Right atrium auricular region (tissue), 2 donors: ENCODE measurements around the gene CREG1. TPM values are rescaled to one million over a fixed set of nuclear protein-coding genes. Genes with fewer than 3 reads are reported as not detected.

ENCODE experiments used
- DNase-seq: peaks from one replicate; pipeline ENCODE4 v3.0.0-alpha.2; 2019; ENCODE audit warnings: low spot score
- H3K27ac ChIP-seq, 2 donors: fragments of 200-600 bp; sonication (generic); 1 replicate in 1 of 2; 2 replicates in 1 of 2; pipeline ENCODE4 v1.5.1; 2016 to 2019
- H3K27me3 ChIP-seq, 2 donors: fragments of 200-600 bp; sonication (generic); one replicate each; pipeline versions ENCODE4 v1.5.1 to v1.6.0; 2017 to 2019
- H3K36me3 ChIP-seq: fragments of 200-600 bp; sonication (generic); one replicate; pipeline ENCODE4 v1.5.1; 2016
- H3K4me1 ChIP-seq, 2 donors: fragments of 200-600 bp; sonication (generic); one replicate each; pipeline versions ENCODE4 v1.5.1 to v1.6.0; 2017 to 2019
- H3K4me3 ChIP-seq, 2 donors: fragments of 200-600 bp; sonication (generic); 1 replicate in 1 of 2; 2 replicates in 1 of 2; pipeline ENCODE4 v1.5.1; 2017 to 2019; ENCODE audit warnings: mild to moderate bottlenecking in 1 of 2, moderate library complexity in 1 of 2
- H3K9me3 ChIP-seq, 2 donors: fragments of 200-600 bp; sonication (generic); one replicate each; pipeline ENCODE4 v1.5.1; 2019
- CTCF ChIP-seq, 2 donors: fragments of 200-600 bp; sonication (generic); IDR thresholded peaks; one replicate each; pipeline ENCODE4 v1.5.1; 2019; ENCODE audit warnings: antibody characterized with exemption in 2 of 2
- total RNA-seq, 2 donors: library from RNA; depleted of rRNA; stranded (reverse); fragments of >200 nt; gene quantifications; one replicate each; pipeline ENCODE4 v1.1.0, GENCODE V29; 2016

CREG1 gene
- total RNA-seq, 2 donors from 2014 or later: 127 to 163 TPM

GRCh38 chr1:167500283-167500860 is 53.2 kb downstream of the CREG1 start:
- Histone ChIP-seq H3K36me3 (no peaks in the 10 kb centered on the region), H3K27me3 (no peaks in the 10 kb centered on the region), H3K4me1 (no peaks in the 10 kb centered on the region), H3K27ac (no peak overlapping the region), H3K9me3 (no peaks in the 10 kb centered on the region), H3K4me3 (no peak overlapping the region)
- no peak for TF ChIP-seq CTCF (IDR thresholded peaks at IDR 0.05)
- DNase-seq: no peak

- Histone ChIP-seq H3K27ac (no peak overlapping the region), H3K4me3 (no peak overlapping the region), H3K36me3 (no peaks in the 10 kb centered on the region), H3K4me1 (no peaks in the 10 kb centered on the region), H3K9me3 (no peaks in the 10 kb centered on the region), H3K27me3 (no peaks in the 10 kb centered on the region)
- no peak for DNase-seq
- no peak for TF ChIP-seq CTCF (IDR thresholded peaks at IDR 0.05)
Measured at GRCh38 chr1:167499664-167500101, 53.9 kb downstream of the CREG1 start.

- Histone ChIP-seq H3K27me3 (no peaks in the 10 kb centered on the region), H3K36me3 (no peaks in the 10 kb centered on the region), H3K4me1 (no peaks in the 10 kb centered on the region), H3K27ac (no peak overlapping the region), H3K4me3 (no peak overlapping the region), H3K9me3 (no peaks in the 10 kb centered on the region)
- TF ChIP-seq CTCF (IDR thresholded peaks at IDR 0.05): no peak
- no peak for DNase-seq
Measured at GRCh38 chr1:167499106-167499505, 54.5 kb downstream of the CREG1 start.

- no peak overlapping the region for H3K4me3 ChIP-seq
Measured at GRCh38 chr1:167496797-167497619, 56.6 kb downstream of the CREG1 start.

GRCh38 chr1:167493372-167493771 is 60.2 kb downstream of the CREG1 start:
- Histone ChIP-seq H3K27me3 (no peaks in the 10 kb centered on the region), H3K4me3 (no peak overlapping the region), H3K9me3 (no peaks in the 10 kb centered on the region), H3K36me3 (no peaks in the 10 kb centered on the region), H3K27ac (no peak overlapping the region), H3K4me1 (no peaks in the 10 kb centered on the region)
- DNase-seq: no peak
- no peak for TF ChIP-seq CTCF (IDR thresholded peaks at IDR 0.05)

More at GRCh38 chr1:167496797-167497619, 56.6 kb downstream of the CREG1 start:
- no peak for DNase-seq
- H3K4me1 ChIP-seq: no peaks in the 10 kb centered on the region
- no peaks in the 10 kb centered on the region for H3K36me3 ChIP-seq
- no peaks in the 10 kb centered on the region for H3K9me3 ChIP-seq
- no peak for TF ChIP-seq CTCF (IDR thresholded peaks at IDR 0.05)
- no peaks in the 10 kb centered on the region for H3K27me3 ChIP-seq
- no peak overlapping the region for H3K27ac ChIP-seq
